Stimulated activated CD8-positive, alpha-beta memory T cell treated with anti-CD3 and anti-CD28 coated beads, Interleukin-2, amount 100 ng/mL, for 1 hour (primary cell): ENCODE measurements around the gene MAD1L1.

ENCODE experiments used
- DNase-seq, 2 donors: peaks; one replicate each; pipeline ENCODE4 v3.0.0-alpha.2; 2020; ENCODE audit warnings: low read depth in 2 of 2

Gene MAD1L1

GRCh38 chr7:1916601-1916970 is 316.2 kb downstream of the MAD1L1 start:
- no peak for DNase-seq

GRCh38 chr7:1915956-1916600 is 316.7 kb downstream of the MAD1L1 start:
- no peak for DNase-seq

GRCh38 chr7:1915326-1915725 is 317.4 kb downstream of the MAD1L1 start:
- DNase-seq: no peak

- no peak for DNase-seq
Measured at GRCh38 chr7:1914743-1915142, 318.0 kb downstream of the MAD1L1 start.

- no peak for DNase-seq
Measured at GRCh38 chr7:1914321-1914720, 318.4 kb downstream of the MAD1L1 start.

GRCh38 chr7:1913466-1914282 is 319.1 kb downstream of the MAD1L1 start:
- DNase-seq: no peak

- no peak for DNase-seq
Measured at GRCh38 chr7:1912593-1913465, 319.9 kb downstream of the MAD1L1 start.

- no peak for DNase-seq
Measured at GRCh38 chr7:1911571-1911970, 321.2 kb downstream of the MAD1L1 start.

- no peak for DNase-seq
Measured at GRCh38 chr7:1910827-1911226, 321.9 kb downstream of the MAD1L1 start.

GRCh38 chr7:1910081-1910685 is 322.6 kb downstream of the MAD1L1 start:
- no peak for DNase-seq

- DNase-seq: no peak
Measured at GRCh38 chr7:1909476-1909875, 323.3 kb downstream of the MAD1L1 start.

GRCh38 chr7:1908823-1909420 is 323.8 kb downstream of the MAD1L1 start:
- no peak for DNase-seq

- DNase-seq: no peak
Measured at GRCh38 chr7:1907751-1908365, 324.9 kb downstream of the MAD1L1 start.

GRCh38 chr7:1906988-1907745 is 325.6 kb downstream of the MAD1L1 start:
- DNase-seq: no peak

- no peak for DNase-seq
Measured at GRCh38 chr7:1906087-1906830, 326.5 kb downstream of the MAD1L1 start.

GRCh38 chr7:1902231-1902855 is 330.4 kb downstream of the MAD1L1 start:
- DNase-seq: no peak

- DNase-seq: no peak
Measured at GRCh38 chr7:1901431-1902210, 331.1 kb downstream of the MAD1L1 start.

- DNase-seq: no peak
Measured at GRCh38 chr7:1900847-1901246, 331.9 kb downstream of the MAD1L1 start.
